Activated naive CD4-positive, alpha-beta T cell treated with anti-CD3 and anti-CD28 coated beads, Interleukin-2, amount 50 U/mL, for 72 hours (primary cell): ENCODE data around the gene AP5Z1. TPM values are rescaled to one million over a fixed set of nuclear protein-coding genes. Genes with fewer than 3 reads are reported as not detected.

ENCODE experiments used
- ATAC-seq, 2 donors: fragments of 150-1000 bp; cut with Tn5 transposase; 2 replicates each; pipeline ENCODE4 v1.10.0; 2021; ENCODE audit warnings: mild to moderate bottlenecking in 2 of 2, moderate library complexity in 2 of 2
- DNase-seq, 2 donors: peaks; one replicate each; pipeline ENCODE4 v3.0.0; 2021 to 2022; ENCODE audit warnings: low spot score in 2 of 2
- H3K27ac Mint-ChIP-seq, 2 donors: one replicate each; pipeline ENCODE4 v1.8.0; 2022; ENCODE audit warnings: mild to moderate bottlenecking in 2 of 2, mixed read lengths in 2 of 2
- H3K36me3 Mint-ChIP-seq, 2 donors: one replicate each; pipeline ENCODE4 v1.8.0; 2022; ENCODE audit warnings: mixed read lengths in 2 of 2
- H3K9me3 Mint-ChIP-seq, 2 donors: one replicate each; pipeline ENCODE4 v1.8.0; 2022; ENCODE audit warnings: mixed read lengths in 2 of 2
- total RNA-seq, 2 donors: library from RNA; stranded (reverse); gene quantifications; one replicate each; pipeline ENCODE4 v1.2.3, GENCODE V29; 2022

AP5Z1 gene
- total RNA-seq, 2 donors from 2014 or later = 35.2 to 39.0 TPM

- DNase-seq (no peak), ATAC-seq (no peak)
- H3K9me3 Mint-ChIP-seq = peaks cover 0 to 12% of the 10 kb centered on the region in 2 donors
- no peak overlapping the region for H3K27ac Mint-ChIP-seq
- H3K36me3 Mint-ChIP-seq = peaks cover 0 to 9% of the 10 kb centered on the region in 2 donors
Measured at GRCh38 chr7:4817178-4817901, 41.9 kb downstream of the AP5Z1 start.

- DNase-seq (no peak), ATAC-seq (no peak)
- Mint-ChIP-seq H3K9me3 (peaks cover 0 to 4% of the 10 kb centered on the region in 2 donors), H3K27ac (no peak overlapping the region), H3K36me3 (peaks cover 0 to under 1% of the 10 kb centered on the region in 2 donors)
Measured at GRCh38 chr7:4818000-4818794, 42.8 kb downstream of the AP5Z1 start.

GRCh38 chr7:4819560-4820404 is 44.4 kb downstream of the AP5Z1 start:
- H3K27ac Mint-ChIP-seq = no peak overlapping the region

GRCh38 chr7:4820405-4820966 is 45.1 kb downstream of the AP5Z1 start:
- ATAC-seq (no peak), DNase-seq (no peak)

More at GRCh38 chr7:4819560-4820404, 44.4 kb downstream of the AP5Z1 start:
- DNase-seq (no peak), ATAC-seq (no peak)
- Mint-ChIP-seq H3K36me3 (no peaks in the 10 kb centered on the region), H3K9me3 (no peaks in the 10 kb centered on the region)

GRCh38 chr7:4820967-4821471 is 45.6 kb downstream of the AP5Z1 start:
- no peak for ATAC-seq
- Mint-ChIP-seq H3K36me3 (no peaks in the 10 kb centered on the region), H3K27ac (no peak overlapping the region)

More at GRCh38 chr7:4820405-4820966, 45.1 kb downstream of the AP5Z1 start:
- Mint-ChIP-seq H3K27ac (no peak overlapping the region), H3K9me3 (no peaks in the 10 kb centered on the region), H3K36me3 (no peaks in the 10 kb centered on the region)

GRCh38 chr7:4822677-4823076 is 47.3 kb downstream of the AP5Z1 start:
- Mint-ChIP-seq H3K27ac (peak overlapping the region in 1 of 2 donors; percentile 1), H3K9me3 (no peaks in the 10 kb centered on the region), H3K36me3 (no peaks in the 10 kb centered on the region)
- ATAC-seq (no peak), DNase-seq (no peak)

More at GRCh38 chr7:4820967-4821471, 45.6 kb downstream of the AP5Z1 start:
- no peaks in the 10 kb centered on the region for H3K9me3 Mint-ChIP-seq
- DNase-seq = no peak

- H3K9me3 Mint-ChIP-seq = no peaks in the 10 kb centered on the region
- no peak overlapping the region for H3K27ac Mint-ChIP-seq
- H3K36me3 Mint-ChIP-seq = no peaks in the 10 kb centered on the region
- no peak for DNase-seq
- ATAC-seq = no peak
Measured at GRCh38 chr7:4823441-4824119, 48.2 kb downstream of the AP5Z1 start.

- ATAC-seq (no peak), DNase-seq (no peak)
Measured at GRCh38 chr7:4824120-4824775, 48.8 kb downstream of the AP5Z1 start.

GRCh38 chr7:4825081-4825480 is 49.7 kb downstream of the AP5Z1 start:
- no peak overlapping the region for H3K27ac Mint-ChIP-seq
- ATAC-seq (no peak), DNase-seq (no peak)
- H3K36me3 Mint-ChIP-seq = no peaks in the 10 kb centered on the region
- no peaks in the 10 kb centered on the region for H3K9me3 Mint-ChIP-seq

More at GRCh38 chr7:4824120-4824775, 48.8 kb downstream of the AP5Z1 start:
- H3K9me3 Mint-ChIP-seq = no peaks in the 10 kb centered on the region
- H3K36me3 Mint-ChIP-seq = no peaks in the 10 kb centered on the region
- H3K27ac Mint-ChIP-seq = no peak overlapping the region

- Mint-ChIP-seq H3K27ac (no peak overlapping the region), H3K36me3 (no peaks in the 10 kb centered on the region), H3K9me3 (no peaks in the 10 kb centered on the region)
- no peak for ATAC-seq
- DNase-seq = no peak
Measured at GRCh38 chr7:4828720-4829383, 53.4 kb downstream of the AP5Z1 start.

- ATAC-seq = peak; percentile 61 to 94
- Mint-ChIP-seq H3K27ac (peak overlapping the region in 1 of 2 donors; percentile 65), H3K9me3 (no peaks in the 10 kb centered on the region), H3K36me3 (no peaks in the 10 kb centered on the region)
- peak in 1 of 2 donors; percentile 66 for DNase-seq
Measured at GRCh38 chr7:4830176-4830575, 54.8 kb downstream of the AP5Z1 start.

- no peaks in the 10 kb centered on the region for H3K36me3 Mint-ChIP-seq
- no peak for ATAC-seq
- no peak overlapping the region for H3K27ac Mint-ChIP-seq
- no peaks in the 10 kb centered on the region for H3K9me3 Mint-ChIP-seq
- DNase-seq = no peak
Measured at GRCh38 chr7:4831723-4832495, 56.5 kb downstream of the AP5Z1 start.

GRCh38 chr7:4832711-4833110 is 57.3 kb downstream of the AP5Z1 start:
- Mint-ChIP-seq H3K36me3 (no peaks in the 10 kb centered on the region), H3K27ac (no peak overlapping the region), H3K9me3 (no peaks in the 10 kb centered on the region)
- DNase-seq (no peak), ATAC-seq (no peak)

GRCh38 chr7:4833176-4833575 is 57.8 kb downstream of the AP5Z1 start:
- no peak for DNase-seq
- Mint-ChIP-seq H3K36me3 (no peaks in the 10 kb centered on the region), H3K9me3 (no peaks in the 10 kb centered on the region), H3K27ac (no peak overlapping the region)
- ATAC-seq = no peak
